Measurements from ENCODE around the gene ABHD16B.

Gene ABHD16B

GRCh38 chr20:63861365-63861934 is at the start of gene ABHD16B:
ABHD16B (plus strand) TSS chr20:63861498; CDS start chr20:63861541, 43 bp downstream.
- DNase-seq: no peak
- no peak for TF ChIP-seq GATA1 (IDR thresholded peaks at IDR 0.05; ENCODE audit: low read depth, low read length)
- TF ChIP-seq POLR2A (IDR thresholded peaks at IDR 0.05; ENCODE audit: low read length): no peak

- DNase-seq: no peak
- TF ChIP-seq POLR2A (IDR thresholded peaks at IDR 0.05; ENCODE audit: low read length) (no peak), GATA1 (IDR thresholded peaks at IDR 0.05; ENCODE audit: low read depth, low read length) (no peak)
Observed at GRCh38 chr20:63814891-63815614, 46.2 kb upstream of the ABHD16B start.

GRCh38 chr20:63815615-63816253 is 45.6 kb upstream of the ABHD16B start:
- TF ChIP-seq POLR2A (IDR thresholded peaks at IDR 0.05; ENCODE audit: low read length) (no peak), GATA1 (IDR thresholded peaks at IDR 0.05; ENCODE audit: low read depth, low read length) (no peak)

GRCh38 chr20:63819224-63819921 is 41.9 kb upstream of the ABHD16B start:
- no peak for TF ChIP-seq GATA1 (IDR thresholded peaks at IDR 0.05; ENCODE audit: low read depth, low read length)
- no peak for DNase-seq

More at GRCh38 chr20:63815615-63816253, 45.6 kb upstream of the ABHD16B start:
- DNase-seq: peak; percentile 34 to 59

GRCh38 chr20:63821811-63822210 is 39.5 kb upstream of the ABHD16B start:
- TF ChIP-seq POLR2A (IDR thresholded peaks at IDR 0.05; ENCODE audit: low read length): no peak
- no peak for TF ChIP-seq GATA1 (IDR thresholded peaks at IDR 0.05; ENCODE audit: low read depth, low read length)
- no peak for DNase-seq

- TF ChIP-seq POLR2A (IDR thresholded peaks at IDR 0.05; ENCODE audit: low read length) (no peak), GATA1 (IDR thresholded peaks at IDR 0.05; ENCODE audit: low read depth, low read length) (no peak)
- no peak for DNase-seq
Observed at GRCh38 chr20:63822276-63822696, 39.0 kb upstream of the ABHD16B start.

- DNase-seq: no peak
- TF ChIP-seq POLR2A (IDR thresholded peaks at IDR 0.05; ENCODE audit: low read length): no peak
- TF ChIP-seq GATA1 (IDR thresholded peaks at IDR 0.05; ENCODE audit: low read depth, low read length): no peak
Observed at GRCh38 chr20:63823691-63824311, 37.5 kb upstream of the ABHD16B start.

GRCh38 chr20:63825331-63826118 is 35.8 kb upstream of the ABHD16B start:
- DNase-seq: no peak
- TF ChIP-seq GATA1 (IDR thresholded peaks at IDR 0.05; ENCODE audit: low read depth, low read length) (no peak), POLR2A (IDR thresholded peaks at IDR 0.05; ENCODE audit: low read length) (no peak)

GRCh38 chr20:63826753-63827152 is 34.5 kb upstream of the ABHD16B start:
- no peak for TF ChIP-seq POLR2A (IDR thresholded peaks at IDR 0.05; ENCODE audit: low read length)
- no peak for TF ChIP-seq GATA1 (IDR thresholded peaks at IDR 0.05; ENCODE audit: low read depth, low read length)

GRCh38 chr20:63828124-63828523 is 33.2 kb upstream of the ABHD16B start:
- DNase-seq: no peak
- TF ChIP-seq POLR2A (IDR thresholded peaks at IDR 0.05; ENCODE audit: low read length) (no peak), GATA1 (IDR thresholded peaks at IDR 0.05; ENCODE audit: low read depth, low read length) (no peak)

More at GRCh38 chr20:63826753-63827152, 34.5 kb upstream of the ABHD16B start:
- DNase-seq: no peak

- no peak for DNase-seq
- TF ChIP-seq GATA1 (IDR thresholded peaks at IDR 0.05; ENCODE audit: low read depth, low read length) (no peak), POLR2A (IDR thresholded peaks at IDR 0.05; ENCODE audit: low read length) (no peak)
Observed at GRCh38 chr20:63828545-63828944, 32.8 kb upstream of the ABHD16B start.

- no peak for TF ChIP-seq POLR2A (IDR thresholded peaks at IDR 0.05; ENCODE audit: low read length)
- TF ChIP-seq GATA1 (IDR thresholded peaks at IDR 0.05; ENCODE audit: low read depth, low read length): no peak
- no peak for DNase-seq
Observed at GRCh38 chr20:63828951-63829350, 32.3 kb upstream of the ABHD16B start.

- DNase-seq: no peak
- TF ChIP-seq POLR2A (IDR thresholded peaks at IDR 0.05; ENCODE audit: low read length) (no peak), GATA1 (IDR thresholded peaks at IDR 0.05; ENCODE audit: low read depth, low read length) (no peak)
Observed at GRCh38 chr20:63829603-63829944, 31.7 kb upstream of the ABHD16B start.
